Measurements from ENCODE around the gene PTPRK. TPM values are rescaled to one million over a fixed set of nuclear protein-coding genes. Genes with fewer than 3 reads are reported as not detected.

The PTPRK gene
- total RNA-seq, 4 donors from 2014 or later: 88.0 to 187 (median 136) TPM

DNA sequence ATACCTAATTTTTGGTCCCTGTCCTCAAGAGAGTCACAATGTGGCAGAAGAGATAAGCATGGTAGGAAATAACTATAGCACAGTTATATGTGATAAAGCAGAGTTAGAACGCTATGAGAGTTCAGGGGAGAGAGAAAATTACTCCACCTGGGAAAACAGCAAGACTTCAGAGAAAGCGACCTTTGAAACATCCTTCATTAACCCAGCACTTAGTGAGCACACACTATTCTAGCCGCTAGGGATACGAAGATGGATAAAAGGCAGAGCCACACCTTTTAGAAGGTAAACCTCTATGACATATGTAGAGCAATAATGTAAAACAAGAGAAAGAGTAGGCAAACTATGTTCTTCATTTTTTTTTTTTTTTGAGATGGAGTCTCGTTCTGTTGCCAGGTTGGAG lies 264.3 kb downstream of the PTPRK start:
- 86 to 87% methylated on average over 5 of the region's 5 CpGs for WGBS, 2 donors (ENCODE audit: low coverage in 1 of 2)
- intact Hi-C loops (cut with DNase I; ENCODE audit: low total_unique reads): no loop called here
- H3K9me3 ChIP-seq: no peaks in the 10 kb centered on the region
- H3K36me3 ChIP-seq: no peaks in the 10 kb centered on the region
- H3K4me3 ChIP-seq: no peak overlapping the region
- no peak for DNase-seq
- peaks cover 0 to 20% (median 5%) of the 10 kb centered on the region in 4 donors for H3K4me1 ChIP-seq
- no peak overlapping the region for H3K27ac ChIP-seq
- TF ChIP-seq EP300 (IDR thresholded peaks at IDR 0.05; ENCODE audit: low read depth): no peak
- H3K27me3 ChIP-seq: no peaks in the 10 kb centered on the region
- in situ Hi-C loops (cut with MboI; ENCODE audit: low pct_ligation_motif_present in 1 of 4, low pct_unique_long_range_greater_than_20kb in 1 of 4, low sequenced_read_pairs in 3 of 4): no loop called here

DNA sequence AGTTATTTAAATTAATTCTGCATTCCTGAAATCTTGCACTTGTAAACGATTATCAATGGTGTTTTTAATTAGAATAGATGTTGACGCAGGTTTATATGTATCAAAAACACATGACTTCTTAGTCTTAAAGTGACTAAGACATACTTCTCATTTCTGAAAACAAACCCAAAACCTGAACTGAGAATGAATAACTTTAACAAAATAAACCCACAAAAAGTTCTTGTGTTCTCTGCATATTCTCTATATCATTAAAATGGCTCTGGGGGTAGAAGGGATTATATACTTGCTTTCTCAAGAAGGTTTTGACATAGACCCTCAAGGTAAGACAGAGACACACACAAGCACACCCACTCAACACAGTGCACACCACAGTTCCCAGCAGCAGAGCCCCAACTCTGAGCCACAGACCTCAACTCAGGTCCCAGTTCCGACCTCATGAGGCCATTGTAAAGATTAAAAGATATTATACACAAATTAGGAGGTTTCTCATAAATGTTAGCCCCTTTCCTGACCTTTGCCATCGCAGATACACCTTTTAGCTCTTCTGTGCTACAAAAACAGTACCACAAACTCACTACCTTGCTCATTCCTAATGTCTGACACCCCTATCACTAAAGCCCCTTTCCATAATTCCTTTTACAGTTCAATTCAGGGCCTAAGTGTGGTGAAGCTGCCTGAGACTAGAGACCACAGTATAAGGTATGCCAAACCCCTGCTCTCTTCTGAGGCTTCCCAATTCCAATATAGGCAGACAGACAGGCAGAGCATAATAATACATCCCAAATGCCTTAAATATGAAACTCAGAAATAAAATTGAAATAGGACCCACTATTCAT lies 267.8 kb downstream of the PTPRK start:
- Histone ChIP-seq H3K27me3 (no peaks in the 10 kb centered on the region), H3K36me3 (no peaks in the 10 kb centered on the region), H3K27ac (no peak overlapping the region), H3K4me1 (no peaks in the 10 kb centered on the region), H3K4me3 (no peak overlapping the region), H3K9me3 (no peaks in the 10 kb centered on the region)
- 75 to 80% methylated on average over 3 to 4 of the region's 4 CpGs for WGBS, 2 donors (ENCODE audit: low coverage in 1 of 2)
- intact Hi-C loops (cut with DNase I; ENCODE audit: low total_unique reads) (no loop called here), in situ Hi-C loops (cut with MboI; ENCODE audit: low pct_ligation_motif_present in 1 of 4, low pct_unique_long_range_greater_than_20kb in 1 of 4, low sequenced_read_pairs in 3 of 4) (no loop called here)
- TF ChIP-seq POLR2AphosphoS5 (IDR thresholded peaks at IDR 0.05) (no peak), EP300 (IDR thresholded peaks at IDR 0.05; ENCODE audit: low read depth) (no peak), POLR2A (IDR thresholded peaks at IDR 0.05) (no peak)
- TF ChIP-seq, protein P1, sequence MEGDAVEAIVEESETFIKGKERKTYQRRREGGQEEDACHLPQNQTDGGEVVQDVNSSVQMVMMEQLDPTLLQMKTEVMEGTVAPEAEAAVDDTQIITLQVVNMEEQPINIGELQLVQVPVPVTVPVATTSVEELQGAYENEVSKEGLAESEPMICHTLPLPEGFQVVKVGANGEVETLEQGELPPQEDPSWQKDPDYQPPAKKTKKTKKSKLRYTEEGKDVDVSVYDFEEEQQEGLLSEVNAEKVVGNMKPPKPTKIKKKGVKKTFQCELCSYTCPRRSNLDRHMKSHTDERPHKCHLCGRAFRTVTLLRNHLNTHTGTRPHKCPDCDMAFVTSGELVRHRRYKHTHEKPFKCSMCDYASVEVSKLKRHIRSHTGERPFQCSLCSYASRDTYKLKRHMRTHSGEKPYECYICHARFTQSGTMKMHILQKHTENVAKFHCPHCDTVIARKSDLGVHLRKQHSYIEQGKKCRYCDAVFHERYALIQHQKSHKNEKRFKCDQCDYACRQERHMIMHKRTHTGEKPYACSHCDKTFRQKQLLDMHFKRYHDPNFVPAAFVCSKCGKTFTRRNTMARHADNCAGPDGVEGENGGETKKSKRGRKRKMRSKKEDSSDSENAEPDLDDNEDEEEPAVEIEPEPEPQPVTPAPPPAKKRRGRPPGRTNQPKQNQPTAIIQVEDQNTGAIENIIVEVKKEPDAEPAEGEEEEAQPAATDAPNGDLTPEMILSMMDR (IDR thresholded peaks at IDR 0.05): no peak
- no peak for DNase-seq

GRCh38 chr6:128251445-128252340 lies 268.7 kb downstream of the PTPRK start:
- intact Hi-C loops (cut with DNase I; ENCODE audit: low total_unique reads): no loop called here
- Histone ChIP-seq H3K27ac (no peak overlapping the region), H3K4me3 (no peak overlapping the region), H3K4me1 (no peaks in the 10 kb centered on the region), H3K36me3 (no peaks in the 10 kb centered on the region), H3K9me3 (no peaks in the 10 kb centered on the region), H3K27me3 (no peaks in the 10 kb centered on the region)
- in situ Hi-C loops (cut with MboI; ENCODE audit: low pct_ligation_motif_present in 1 of 4, low pct_unique_long_range_greater_than_20kb in 1 of 4, low sequenced_read_pairs in 3 of 4): no loop called here
- 79 to 92% methylated on average over 4 of the region's 4 CpGs for WGBS, 2 donors (ENCODE audit: low coverage in 1 of 2)
- TF ChIP-seq, protein P1 (IDR thresholded peaks at IDR 0.05): no peak
- TF ChIP-seq POLR2A (IDR thresholded peaks at IDR 0.05): no peak
- TF ChIP-seq EP300 (IDR thresholded peaks at IDR 0.05; ENCODE audit: low read depth): no peak
- no peak for TF ChIP-seq POLR2AphosphoS5 (IDR thresholded peaks at IDR 0.05)
- DNase-seq: no peak

GRCh38 chr6:128250370-128251070 lies 269.9 kb downstream of the PTPRK start:
- in situ Hi-C loops (cut with MboI; ENCODE audit: low pct_ligation_motif_present in 1 of 4, low pct_unique_long_range_greater_than_20kb in 1 of 4, low sequenced_read_pairs in 3 of 4) (no loop called here), intact Hi-C loops (cut with DNase I; ENCODE audit: low total_unique reads) (no loop called here)
- no peaks in the 10 kb centered on the region for H3K9me3 ChIP-seq
- no peaks in the 10 kb centered on the region for H3K27me3 ChIP-seq
- no peaks in the 10 kb centered on the region for H3K4me1 ChIP-seq
- no peaks in the 10 kb centered on the region for H3K36me3 ChIP-seq
- H3K4me3 ChIP-seq: no peak overlapping the region
- DNase-seq: no peak
- 84 to 100% methylated on average over 1 of the region's 1 CpG for WGBS, 2 donors (ENCODE audit: low coverage in 1 of 2)
- TF ChIP-seq EP300 (IDR thresholded peaks at IDR 0.05; ENCODE audit: low read depth): no peak
- TF ChIP-seq POLR2A (IDR thresholded peaks at IDR 0.05): no peak
- TF ChIP-seq, protein P1 (IDR thresholded peaks at IDR 0.05): no peak
- no peak for TF ChIP-seq POLR2AphosphoS5 (IDR thresholded peaks at IDR 0.05)
- no peak overlapping the region for H3K27ac ChIP-seq

Data from transverse colon (tissue), 4 donors.